ENCODE data around the gene ALG2. TPM values are rescaled to one million over a fixed set of nuclear protein-coding genes. Genes with fewer than 3 reads are reported as not detected.
"Not testable (repeated sequence)": the region's sequence is repeated elsewhere in the genome, so short reads cannot be mapped to it uniquely, and the experiment has no call there.

ALG2 gene
- total RNA-seq, 1 donor from 2014 or later: 45.6 TPM

DNA sequence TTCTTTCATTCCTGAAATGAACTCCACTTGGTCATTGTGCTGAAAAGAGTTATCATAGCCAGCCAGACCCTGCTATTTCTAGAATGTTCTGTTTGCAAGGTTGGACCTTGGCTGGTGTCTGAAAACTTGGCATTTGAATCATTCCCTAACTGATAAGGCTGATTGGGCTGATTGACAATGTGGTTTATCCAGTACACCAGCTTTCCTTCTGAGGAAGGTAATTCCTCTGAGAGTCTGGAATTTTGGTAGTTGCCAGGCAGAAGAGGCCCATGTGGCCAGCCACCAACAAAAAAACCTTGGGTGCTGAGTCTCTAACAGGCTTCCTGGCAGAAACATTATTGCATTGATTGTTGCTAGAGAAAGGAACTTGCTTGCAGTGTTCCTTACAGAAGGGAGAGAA lies 15.6 kb upstream of the ALG2 start:
- DNase-seq: no peak

DNA sequence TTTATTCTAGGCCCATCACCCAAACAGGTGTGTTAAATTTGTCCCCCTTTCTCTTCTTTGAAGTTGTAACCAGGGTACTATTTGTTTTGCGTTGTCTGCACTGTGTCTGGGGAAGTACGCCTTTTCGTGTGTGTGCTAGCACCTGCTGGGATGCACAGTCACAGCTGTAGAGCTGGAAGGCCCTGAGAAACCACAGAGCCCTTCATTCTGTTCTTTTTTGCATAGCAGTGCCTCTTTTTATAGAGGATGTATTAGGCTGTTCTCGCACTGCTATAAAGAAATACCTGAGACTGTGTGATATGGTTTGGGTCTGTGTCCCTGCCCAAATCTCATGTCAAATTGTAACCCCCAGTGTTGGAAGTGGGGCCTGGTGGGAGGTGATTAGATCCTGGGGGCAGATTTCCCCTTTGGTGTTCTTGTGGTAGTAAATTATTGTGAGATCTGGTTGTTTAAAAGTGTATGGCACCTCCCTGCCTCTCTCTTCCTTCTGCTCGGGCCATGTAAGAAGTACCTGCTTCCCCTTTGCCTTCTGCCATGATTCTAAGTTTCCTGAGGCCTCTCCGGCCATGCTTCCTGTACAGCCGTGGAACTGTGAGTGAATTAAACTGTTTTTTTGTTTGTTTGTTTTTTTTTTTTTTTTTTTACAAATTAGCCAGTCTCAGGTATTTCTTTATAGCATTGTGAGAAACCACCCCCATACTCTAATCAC lies 14.3 kb upstream of the ALG2 start:
- DNase-seq: no peak

DNA sequence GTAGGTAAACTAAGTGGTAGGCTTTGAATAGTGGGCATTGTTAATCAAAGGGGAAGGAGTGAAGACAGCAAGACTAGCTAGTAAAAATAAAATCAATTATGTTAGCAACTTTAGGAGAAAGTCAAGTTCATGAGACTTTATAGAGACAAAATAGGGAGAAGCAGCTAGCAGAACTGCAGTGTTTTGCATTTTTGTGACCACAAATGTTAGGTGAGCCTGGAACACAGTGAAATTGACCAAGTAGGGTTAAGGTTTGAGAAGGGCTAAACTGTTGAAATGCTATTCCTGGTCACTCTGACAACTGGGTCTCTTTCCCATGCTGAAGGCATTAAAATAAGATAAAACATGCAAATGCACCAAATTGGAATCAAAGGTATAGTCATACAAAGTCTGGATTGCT lies 13.3 kb upstream of the ALG2 start:
- no peak for DNase-seq

DNA sequence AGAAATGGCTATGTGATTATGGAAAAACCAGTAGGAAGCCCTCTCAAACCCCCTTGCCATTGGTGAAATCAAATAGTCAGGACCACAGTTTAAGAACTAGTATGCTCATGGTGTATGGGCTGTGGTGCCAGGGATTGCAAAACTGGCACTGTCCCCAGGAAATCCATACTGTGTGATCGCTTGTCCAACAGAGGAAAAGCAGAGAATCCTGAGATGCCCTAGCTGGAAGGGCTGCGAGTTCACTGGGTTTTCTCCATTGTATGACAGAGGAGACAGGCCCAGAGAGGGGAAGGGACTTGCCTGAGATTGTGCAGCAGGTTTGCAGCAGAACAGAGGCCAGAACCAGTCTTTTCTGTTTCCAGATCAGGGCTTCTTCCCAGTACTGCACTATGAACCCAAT lies 12.9 kb upstream of the ALG2 start:
- no peak for DNase-seq

DNA sequence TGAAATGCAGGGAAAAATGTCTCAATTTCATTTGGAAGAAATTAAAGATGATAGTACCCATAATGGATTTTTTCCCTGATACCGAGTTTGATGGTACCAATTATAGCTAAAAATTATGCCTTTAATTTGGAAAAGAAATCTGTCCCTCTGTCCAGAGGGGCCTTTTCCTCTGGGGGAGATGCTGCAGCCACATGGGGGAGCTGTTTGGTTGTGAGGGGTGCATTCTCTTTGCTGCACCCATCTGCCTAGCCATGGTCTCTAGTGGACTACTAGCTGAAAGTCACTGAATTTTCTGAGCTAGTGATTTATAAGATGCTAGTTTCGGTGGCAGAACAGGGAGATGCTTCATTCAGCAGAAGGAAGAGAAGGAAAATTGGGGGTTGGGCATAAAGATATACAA lies 10.0 kb upstream of the ALG2 start:
- peak; percentile 48 for DNase-seq

DNA sequence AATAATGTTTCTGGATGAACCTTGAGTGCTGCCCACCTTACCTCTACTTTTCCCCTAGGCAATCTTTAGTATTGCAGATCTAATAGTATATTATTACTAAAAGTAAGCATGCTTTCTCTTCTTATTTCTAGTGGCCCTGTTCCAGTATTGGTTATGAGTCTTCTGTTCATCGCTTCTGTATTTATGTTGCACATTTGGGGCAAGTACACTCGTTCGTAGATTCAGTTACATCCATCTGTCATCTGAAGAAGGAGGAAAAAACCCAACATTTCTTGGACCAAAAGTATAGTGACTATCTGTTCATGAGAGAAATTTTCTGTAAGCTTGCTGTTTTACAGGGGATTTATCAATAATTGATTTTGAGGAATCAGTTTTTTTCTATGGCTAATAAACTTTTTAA lies 8.5 kb upstream of the ALG2 start:
- no peak for DNase-seq

DNA sequence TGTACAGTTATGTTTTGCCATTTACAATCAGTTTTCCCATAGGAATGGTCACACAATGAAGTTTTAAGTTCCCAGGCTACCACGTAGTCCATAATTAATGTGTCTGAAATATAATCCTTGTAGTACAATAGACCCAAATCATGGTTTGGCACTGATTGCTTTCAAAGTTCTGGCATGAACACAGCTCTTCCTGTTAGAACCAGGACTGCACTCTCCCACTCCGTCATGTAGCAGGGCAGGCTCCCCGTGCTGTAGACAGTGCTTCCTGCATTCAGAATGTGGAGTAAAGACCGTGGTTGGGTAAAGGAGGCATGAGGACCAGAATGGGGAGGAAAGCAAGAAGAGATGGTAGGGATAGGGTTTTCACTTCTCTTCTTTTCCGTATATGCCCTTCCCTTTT lies 4.3 kb upstream of the ALG2 start:
- DNase-seq: peak; percentile 83

DNA sequence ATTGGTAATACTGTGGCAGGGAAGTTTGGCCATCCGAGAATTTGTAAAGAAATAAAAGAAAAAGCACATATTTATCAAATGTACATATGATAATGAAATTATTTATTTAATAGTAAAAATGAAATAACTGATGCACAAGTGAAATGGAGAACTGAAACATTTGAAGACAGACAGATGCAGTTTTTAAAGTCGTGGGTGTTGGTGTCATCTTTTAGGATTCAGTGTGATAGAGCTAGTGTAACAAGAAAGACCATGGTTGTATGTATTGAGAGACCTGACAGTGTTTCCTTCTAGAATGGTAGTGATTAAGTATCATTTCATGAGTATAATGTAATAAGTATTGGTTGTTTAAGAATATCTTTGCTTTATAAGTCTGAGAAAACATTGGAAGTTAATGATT lies 2.7 kb upstream of the ALG2 start:
- no peak for DNase-seq

DNA sequence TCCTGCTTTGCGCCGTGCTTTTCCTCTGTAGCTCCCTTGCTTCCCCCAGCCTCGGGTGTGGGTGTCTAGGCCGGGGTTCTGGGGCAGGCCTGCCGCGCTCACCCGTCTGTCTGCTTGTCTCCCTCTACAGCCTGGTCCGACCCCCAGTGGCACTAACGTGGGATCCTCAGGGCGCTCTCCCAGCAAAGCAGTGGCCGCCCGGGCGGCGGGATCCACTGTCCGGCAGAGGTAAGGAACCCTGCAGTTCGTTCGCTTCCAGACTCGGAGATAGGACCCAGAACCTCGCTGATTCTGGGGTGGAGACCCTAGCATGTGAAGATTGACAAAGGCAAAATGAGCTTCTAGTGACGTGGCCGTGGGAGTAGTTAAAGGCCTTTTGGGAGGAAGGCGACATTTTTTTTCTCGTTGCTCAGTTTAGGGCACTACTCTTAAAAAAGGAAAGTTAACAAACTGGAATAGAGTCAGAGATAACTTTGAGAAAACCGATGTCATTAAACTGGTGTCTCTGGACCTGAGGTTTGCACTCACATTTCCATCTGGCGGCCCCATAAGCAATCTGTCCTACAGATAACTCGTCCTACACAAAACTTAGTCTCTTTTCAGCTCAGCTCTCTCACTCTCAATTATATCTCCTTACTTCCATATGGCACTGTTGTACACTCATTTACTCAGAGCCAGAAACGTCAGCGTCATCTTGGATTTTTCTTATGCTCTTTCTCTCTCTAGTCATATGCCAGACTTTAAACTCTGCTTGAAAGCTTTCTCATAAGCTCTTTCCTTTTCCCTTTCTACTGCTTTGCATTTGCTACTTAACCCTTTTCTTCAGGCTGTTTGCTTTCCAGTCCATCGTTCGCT lies 901 bp upstream of the ALG2 start:
- DNase-seq: no peak

DNA sequence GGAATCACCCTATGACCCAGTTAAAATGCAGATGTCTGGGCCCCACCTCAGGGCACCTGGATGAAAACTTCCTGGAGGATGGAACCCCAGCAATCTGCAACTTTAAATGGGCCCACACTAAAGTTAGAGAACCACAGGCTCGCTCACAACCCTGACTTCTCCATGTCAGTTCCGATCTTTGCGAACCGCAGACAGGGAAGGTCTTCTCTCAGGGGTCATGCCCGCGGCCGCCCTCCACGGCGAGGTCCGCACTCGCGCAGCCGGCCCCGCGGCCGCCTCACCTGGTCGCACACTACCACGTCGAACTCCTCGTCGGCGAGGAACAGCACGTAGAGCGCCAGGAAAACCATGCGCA lies 499 bp downstream of the ALG2 start:
- DNase-seq: no peak

DNA sequence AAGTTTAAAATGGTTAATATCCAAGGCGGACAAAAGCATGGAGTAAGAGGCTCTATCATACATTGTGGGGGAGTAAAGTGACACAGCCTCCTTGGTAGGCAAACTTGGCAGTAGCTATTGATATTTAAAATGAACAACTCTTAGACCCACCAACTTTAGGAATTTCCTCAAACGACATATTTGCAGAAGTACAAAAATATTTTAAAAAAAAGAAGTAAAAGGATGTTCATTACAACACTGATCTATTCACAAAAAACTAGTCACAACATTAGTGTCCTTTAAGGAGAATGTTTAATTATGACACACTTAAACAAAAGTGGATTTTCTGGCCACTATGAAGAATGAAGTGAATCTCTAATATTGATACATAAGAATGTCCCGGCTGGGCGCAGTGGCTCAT lies 1.7 kb downstream of the ALG2 start:
- DNase-seq: no peak

DNA sequence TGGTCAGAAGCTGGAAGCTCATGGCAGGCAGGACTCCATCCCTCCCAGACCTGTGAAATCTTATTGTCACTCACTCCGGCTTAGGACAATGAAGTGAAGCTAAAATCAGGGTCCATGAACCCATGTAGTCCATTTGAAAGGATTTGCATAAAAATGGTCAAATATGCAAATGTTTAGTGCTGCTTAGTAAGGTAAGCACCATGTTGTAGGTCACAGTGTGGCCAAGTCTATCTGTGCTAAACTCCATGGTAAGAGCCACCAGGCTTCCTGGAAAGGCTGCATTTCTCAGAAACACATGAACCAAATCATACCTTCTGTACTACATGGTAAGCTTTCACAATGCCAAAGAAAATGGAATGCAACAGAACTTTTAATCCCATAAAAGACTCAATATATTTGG lies 5.7 kb downstream of the ALG2 start:
- DNase-seq: no peak

DNA sequence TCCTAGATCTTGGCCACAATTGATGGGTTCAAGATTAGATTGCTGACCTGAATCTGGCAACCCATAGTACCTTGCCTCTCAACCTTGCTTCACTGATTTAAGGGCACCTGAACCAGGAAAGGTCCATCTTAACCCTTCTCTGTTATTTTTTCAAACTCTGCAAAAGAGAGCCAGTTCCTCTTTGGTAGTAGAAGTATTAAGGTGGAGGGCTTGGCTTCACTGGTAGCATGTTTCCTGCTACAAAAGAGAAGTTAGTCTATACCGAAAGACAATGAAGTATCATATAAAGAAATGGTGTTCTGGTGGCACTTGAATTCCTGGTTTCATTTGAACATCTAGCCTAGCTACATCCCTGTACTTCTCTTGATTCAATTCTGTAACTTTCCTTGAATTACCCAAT lies 8.5 kb downstream of the ALG2 start:
- DNase-seq: no peak

DNA sequence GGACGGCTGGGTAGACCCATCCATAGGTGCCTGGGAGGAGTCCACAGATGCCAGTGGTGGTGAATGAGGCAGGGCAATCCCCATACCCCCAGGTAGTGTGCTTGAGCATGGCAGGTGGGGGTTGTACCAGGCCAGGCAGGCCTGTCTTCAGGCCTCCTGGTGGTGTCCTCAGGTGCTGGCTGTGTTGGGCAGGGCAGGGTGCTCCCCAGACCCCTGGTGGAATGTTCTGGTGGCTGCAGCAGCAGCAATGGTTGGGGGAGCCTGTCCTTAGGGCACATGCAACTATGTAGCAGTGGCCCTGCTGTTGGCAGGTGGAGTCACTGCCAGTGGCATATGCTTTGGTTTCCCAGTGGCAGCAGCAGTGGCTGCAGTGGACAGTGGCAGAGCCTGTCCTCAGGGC lies 10.0 kb downstream of the ALG2 start:
- no peak for DNase-seq

DNA sequence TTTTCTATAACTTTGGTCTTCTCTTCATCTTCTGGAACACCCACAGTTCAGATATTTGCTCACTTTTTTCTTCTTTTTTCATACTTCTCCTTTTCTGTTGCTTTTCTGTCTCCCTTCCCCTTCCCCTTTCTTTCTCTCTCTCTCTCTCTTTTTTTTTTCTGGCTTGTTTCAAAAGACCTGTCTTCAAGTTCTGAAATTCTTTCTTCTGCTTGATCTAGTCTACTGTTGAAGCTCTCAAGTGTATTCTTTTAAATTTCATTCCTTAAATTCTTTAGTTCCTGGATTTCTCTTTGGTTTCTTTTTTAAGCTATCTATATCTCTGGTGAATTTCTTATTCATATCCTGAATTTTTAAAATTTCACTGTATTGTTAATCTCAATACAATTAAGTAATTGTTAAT lies 11.2 kb downstream of the ALG2 start:
- no peak for DNase-seq

DNA sequence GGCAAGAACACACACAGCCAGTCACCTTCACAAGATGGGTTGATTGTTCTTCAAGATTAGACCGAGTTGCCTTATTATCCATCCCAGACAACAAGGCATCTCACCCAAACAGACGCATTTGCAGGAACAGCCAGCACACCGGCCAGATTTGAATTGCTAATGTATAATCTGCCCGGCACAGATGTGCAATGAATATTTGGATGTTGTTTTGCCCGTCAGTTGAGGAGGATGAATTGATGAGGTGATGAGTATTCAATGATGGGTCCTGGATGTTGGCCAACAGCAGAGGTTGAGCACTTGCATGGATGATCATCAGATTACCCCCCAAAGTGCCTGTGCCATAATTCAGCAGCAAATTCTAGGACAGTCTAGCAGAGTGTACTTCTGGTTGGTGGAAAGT lies 20.1 kb downstream of the ALG2 start:
- DNase-seq: no peak

DNA sequence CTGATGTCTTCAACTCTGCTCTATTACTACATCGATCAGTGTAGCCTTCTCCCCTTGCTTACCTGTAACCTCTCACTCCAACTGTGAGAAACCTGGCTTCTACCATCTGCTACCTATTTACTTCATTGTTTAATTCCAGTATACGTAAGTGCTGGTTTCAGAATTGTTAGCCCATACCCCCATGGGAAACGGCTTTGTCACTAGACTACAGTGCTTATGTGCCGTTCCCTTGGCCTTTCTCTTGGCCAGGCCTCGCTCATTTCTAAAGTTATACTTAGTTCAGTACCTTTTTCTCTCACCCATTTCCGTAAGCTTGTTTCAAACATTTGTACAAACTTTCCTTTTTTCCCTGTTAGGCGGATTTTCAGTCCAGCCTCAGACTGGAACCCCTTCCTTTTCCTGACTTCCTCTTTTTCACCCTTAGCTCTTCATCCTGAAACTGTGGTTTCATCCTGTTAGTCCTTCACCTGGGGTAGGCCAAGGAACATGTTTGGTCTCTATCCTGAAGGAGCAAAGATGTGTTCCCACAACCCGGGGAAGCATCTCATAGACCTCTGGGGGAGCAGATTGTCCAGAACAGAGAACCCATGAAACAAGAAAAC lies 21.7 kb downstream of the ALG2 start:
- DNase-seq: no peak

DNA sequence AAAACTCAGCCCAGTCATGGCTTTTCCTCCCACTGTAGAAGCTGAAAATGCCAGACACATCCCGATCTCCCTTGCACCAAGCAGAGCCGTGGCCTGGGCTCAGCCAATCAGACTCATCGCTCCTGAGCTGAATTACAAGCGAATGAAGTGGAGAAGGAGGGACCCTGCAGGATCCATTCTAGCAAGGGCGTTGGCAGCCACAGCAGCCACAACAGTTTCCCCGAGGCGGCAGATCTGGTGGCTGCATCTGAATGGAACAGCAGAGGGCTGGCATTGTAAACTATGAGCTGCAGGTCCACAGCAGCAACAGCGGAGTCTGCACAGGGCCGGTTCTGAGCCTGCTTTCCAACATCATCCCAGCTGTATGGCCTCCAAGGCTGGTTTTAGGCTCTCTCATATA lies 23.8 kb downstream of the ALG2 start:
- DNase-seq: no peak

DNA sequence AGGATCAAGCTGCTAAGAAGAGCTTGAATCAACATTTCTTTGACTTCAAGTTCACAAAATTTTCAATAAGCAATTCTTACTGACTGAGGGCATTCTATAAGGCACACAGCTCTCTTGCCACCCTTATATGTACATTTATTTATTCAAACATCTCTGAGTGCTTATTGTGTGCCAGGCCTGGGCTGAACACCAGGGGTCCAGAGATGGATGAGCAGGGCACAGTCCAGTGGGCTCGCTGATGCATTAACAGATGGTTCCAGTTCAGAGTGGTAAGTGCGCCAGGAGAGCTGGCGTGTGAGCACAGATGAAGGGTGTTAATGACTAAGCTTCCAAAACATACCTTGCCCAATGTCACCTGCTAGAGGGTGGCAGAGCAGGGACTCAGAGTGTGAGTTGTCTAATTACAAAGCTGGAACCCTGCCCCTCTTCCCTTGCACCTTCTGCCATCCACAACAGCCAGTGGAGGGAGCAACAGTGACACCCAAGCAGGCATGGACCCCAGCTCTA lies 24.6 kb downstream of the ALG2 start:
- DNase-seq: no peak

DNA sequence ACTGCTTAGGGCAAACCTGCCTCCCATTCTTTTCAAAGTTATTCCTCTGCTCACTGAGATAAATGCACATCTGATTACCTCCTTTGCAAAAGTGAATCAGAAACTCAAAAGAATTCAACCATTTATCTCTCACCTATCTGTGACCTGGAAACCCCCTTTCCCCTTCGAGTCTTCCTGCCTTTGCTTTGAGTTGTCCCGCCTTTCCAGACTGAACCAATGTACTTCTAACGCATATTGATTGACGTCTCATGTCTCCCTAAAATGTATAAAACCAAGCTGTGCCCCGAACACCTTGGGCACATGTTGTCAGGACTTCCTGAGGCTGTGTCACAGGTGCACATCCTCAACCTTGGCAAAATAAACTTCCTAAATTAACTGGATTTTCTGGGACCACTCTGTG lies 25.3 kb downstream of the ALG2 start:
- DNase-seq: not testable (repeated sequence)

DNA sequence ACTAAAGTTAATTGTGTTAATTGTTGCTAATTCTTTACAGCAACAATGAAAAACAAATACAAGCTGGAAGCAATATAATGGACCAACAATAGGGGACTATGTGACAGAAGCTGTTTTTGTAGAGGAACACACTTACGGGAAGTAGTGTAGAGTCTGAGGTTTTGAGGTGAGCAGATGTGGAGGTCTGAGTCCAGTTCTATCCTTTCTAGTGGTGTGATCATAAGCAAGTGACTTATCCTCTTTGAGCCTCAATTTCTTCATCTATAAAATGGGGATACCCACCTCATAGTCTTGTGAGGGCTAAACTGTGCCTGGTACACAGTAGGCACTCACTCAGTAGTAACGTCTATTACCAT lies 28.3 kb downstream of the ALG2 start:
- DNase-seq: no peak

DNA sequence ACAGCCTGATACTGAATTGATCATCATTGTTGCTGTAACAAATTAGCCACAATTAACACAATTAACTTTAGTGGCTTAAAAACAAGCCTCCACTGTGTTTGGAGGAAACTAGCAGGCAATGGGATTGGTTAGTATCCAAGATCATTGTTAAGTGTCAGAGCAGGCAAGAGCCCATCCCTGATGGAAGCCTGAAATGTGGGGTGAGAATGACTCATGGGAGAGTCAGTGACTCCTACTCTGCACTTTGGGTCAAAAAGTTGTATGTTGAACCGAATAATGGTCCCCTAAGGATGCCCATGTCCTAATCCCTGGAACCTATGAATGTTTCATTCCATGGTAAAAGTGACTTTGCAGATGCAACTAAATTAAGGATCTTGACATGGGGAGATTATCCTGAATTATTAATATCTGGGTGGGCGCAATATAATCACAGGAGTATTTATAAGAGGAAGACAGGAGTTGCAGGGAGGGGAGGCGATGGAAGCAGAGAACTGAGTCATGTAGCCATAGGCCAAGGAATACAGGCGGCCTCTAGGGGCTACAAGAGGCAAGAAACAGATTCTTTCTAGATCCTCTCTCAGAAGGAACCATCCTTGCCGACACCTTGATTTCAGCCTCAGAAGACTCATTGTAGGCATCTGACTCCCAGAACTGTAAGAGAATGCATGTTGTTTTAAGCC lies 28.8 kb downstream of the ALG2 start:
- peak; percentile 9 for DNase-seq

DNA sequence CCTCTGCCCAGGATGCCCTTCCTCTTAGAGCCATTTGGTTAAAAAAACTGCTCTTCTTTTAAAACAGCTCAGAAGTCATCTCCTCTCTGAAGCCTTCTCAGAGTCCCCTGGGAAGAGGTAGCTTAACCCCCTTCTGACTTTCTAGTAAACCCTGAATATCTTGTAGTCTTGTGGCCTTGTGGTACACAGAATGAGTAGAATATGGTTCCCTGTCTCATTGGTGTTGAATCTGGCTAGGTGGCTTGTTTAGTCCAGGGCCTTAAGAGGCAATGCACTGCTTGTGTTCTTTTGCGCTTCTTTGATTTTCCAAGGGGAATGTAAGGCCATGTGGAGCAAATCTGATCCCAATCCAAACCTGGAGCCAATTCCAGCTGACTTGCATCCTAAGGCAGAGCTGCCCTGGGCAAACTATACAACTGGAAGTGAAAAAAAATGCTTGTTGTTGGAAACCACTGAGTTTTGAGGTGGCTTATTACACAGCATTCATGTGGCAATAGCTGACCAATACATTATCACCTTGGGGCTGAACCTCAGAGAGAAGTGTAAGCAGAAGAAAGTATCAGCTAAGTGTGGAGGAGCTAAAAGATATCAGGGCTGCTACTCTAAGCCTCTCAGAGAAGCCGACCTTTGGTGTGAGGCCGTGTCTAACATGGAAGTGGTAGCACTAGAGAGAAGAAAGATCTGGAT lies 31.0 kb downstream of the ALG2 start:
- no peak for DNase-seq
